Astrocyte of the hippocampus (primary cell): ENCODE measurements around the gene MPV17.
A peak's percentile ranks its signal among the peaks of the same experiment; 100 is the strongest.
"Not testable (repeated sequence)": the region's sequence is repeated elsewhere in the genome, so short reads cannot be mapped to it uniquely, and the experiment has no call there.

Experiments used
- DNase-seq: peaks from one replicate; pipeline ENCODE4 v3.0.0; 2011; ENCODE audit warnings: low read depth, low spot score

MPV17 gene

DNA sequence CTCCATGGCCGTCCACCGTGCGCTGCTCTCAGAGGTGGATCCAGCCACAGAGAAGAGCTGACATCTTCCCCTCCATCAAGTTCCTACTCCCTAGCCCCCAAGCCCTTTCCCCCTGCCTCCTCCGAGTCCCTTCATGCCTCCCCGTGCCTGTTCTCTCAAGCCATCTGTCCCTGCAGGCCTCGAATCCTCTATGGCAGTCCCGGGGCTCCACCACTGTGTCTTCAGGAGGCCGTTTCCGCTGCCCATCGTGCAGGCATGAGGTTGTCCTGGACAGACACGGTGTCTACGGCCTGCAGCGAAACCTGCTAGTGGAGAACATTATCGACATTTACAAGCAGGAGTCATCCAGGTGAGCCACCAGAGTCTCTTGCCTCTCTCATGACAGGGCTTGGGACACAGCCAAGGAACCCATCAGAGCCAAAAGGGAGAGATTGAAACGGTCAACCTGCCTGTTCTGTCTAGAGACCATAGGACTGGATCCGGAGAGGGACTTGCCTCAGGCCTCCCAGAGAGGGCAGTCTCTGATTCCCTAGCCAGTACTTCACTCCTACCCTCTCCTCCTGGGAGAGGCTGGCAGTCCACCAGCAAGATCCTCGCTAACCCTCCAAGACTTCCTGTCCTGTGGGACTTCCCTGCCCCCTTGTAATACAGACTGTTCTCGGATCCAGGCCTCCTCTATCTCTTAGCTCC lies 24.4 kb downstream of the MPV17 start:
- DNase-seq = no peak

DNA sequence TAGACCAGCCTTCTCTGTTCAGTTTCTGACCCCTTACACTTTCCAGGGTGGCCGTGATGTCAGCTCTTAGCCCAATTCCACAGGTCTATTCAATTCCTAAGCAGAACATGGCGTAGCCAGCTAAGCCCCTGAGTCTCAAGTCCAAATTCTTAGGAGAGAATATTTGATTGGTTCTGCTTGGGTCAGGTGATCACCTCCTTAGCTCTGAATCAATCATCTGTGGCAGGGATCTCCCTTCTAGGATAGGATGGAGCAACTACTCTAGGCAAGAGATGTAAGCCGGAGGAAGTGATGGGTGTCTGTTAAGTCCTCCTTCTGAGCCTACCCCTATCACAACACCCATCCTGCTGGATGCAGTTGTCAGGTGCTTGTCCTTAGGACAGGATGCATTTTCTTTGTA lies 25.7 kb downstream of the MPV17 start:
- no peak for DNase-seq

DNA sequence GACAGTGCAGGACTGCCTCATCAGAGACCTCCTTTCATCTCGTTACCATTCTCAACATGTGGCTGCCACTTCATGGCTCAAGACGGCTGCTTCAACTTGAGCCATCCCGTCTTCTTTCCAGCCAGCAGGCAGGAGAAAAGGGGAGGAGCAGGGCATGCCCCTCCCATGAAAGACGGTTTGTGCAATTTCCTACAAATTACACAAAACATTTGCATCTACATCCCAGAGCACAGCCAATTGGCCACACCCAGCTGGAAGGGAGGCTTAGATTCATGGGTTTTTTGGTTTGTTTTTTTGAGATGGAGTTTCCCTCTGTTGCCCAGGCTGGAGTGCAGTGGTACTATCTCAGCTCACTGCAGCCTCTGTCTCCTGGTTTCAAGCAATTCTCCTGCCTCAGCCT lies 26.4 kb downstream of the MPV17 start:
- no peak for DNase-seq

DNA sequence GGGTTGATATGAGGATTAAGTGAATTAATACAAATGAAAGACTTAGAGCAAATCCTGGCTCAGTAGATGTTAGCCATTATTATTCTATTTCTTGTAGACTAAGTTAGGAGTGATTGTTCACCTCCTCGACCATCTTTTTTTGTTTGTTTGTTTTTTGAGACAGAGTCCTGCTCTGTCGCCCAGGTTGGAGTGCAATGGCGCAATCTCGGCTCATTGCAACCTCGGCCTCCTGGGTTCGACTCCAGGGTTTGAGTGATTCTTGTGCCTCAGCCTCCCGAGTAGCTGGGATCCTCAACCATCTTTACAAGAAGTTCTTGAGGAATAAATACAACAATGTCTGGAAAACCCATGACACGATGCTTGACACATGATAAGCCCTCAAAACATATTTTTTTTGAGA lies 28.0 kb downstream of the MPV17 start:
- DNase-seq = no peak

DNA sequence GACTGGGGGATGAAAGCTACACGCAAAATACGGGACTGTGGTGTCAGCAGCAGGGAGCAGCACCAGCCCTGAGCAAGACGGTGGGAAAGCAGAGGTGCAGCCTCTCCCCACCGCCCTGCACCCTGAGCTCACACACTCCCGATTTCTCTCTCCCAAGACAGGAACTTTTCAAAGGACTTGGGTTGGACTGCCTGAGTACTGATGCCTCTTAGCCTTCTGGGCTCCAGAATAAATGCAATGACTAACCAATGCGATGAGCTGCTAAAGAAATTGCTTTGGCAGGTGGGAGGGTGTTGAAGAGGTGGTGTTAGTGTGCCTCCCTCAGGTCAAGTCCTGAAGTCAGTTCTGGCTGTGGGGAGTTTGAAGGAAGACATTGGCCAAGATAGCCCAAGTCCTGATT lies 31.0 kb downstream of the MPV17 start:
- DNase-seq = no peak

DNA sequence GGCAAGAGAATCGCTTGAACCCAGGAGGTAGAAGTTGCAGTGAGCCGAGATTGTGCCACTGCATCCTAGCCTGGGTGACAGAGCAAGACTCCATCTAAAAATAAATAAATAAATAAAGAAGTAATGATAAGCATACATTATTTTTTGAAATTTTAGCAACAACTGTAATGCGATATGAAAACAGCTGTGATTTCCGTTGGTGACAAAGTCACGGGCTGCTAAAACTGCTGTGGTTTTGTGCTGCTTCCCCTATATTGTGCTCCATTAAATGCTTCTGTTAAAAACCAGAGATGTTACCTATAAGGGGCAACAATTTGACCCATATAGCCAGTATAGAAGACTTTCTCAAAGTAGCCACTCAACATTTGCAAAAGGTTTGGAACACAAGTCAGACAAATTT lies 32.3 kb downstream of the MPV17 start:
- DNase-seq = no peak

DNA sequence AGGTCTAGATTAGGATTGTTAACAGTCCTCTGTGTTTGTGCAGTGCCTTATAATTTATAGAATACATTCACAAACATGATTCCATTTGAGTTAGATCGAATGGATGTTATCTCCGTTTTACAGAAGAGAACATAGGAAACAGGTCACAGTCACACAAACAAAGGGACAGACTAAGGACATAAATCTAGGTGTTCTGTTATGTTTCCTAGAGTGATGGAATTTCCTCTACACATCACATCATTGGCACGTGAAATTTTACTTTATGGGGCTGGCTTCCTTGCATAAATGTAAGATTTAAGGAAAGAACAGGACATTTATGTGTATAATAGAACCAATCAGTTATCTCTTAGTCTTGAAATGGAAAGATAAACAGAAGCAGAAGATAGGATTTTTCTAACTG lies 34.3 kb downstream of the MPV17 start:
- no peak for DNase-seq

DNA sequence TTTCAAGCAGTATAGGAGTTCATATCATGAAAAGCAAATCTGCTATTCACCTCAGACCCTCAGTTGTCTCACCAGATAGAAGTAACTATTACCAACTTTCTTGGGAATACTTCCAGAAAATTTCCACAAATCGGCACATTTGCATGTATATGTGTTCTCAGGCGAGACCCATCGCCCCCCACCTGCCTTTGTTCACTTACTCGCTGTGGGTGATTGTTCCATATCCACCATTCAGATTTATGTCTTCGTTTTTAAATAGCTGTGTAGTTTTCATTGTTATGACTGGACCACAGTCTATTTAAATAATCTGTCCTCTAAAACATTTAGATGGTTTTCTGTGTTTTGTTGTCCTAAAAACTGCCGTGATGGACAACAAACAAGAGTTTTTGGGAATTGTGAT lies 37.4 kb downstream of the MPV17 start:
- no peak for DNase-seq

DNA sequence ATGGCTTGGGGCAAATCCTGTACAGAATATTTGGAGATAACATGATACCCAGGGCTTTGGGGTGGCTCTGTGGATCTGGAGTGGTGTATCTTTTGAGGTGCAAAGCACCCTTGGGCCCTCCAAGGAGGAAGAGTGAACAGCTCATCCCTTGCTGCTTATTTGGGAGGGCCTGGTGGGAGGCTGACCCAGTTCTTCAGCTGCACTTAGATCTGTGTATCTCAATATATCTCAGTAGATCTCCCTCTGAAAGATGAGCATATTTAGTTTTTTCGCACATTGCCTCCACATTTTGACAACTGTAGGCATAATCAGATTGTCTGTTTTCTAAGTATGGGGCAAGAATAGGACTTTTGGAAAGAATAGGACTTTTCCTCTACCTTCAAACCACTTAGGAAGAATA lies 37.9 kb downstream of the MPV17 start:
- no peak for DNase-seq

DNA sequence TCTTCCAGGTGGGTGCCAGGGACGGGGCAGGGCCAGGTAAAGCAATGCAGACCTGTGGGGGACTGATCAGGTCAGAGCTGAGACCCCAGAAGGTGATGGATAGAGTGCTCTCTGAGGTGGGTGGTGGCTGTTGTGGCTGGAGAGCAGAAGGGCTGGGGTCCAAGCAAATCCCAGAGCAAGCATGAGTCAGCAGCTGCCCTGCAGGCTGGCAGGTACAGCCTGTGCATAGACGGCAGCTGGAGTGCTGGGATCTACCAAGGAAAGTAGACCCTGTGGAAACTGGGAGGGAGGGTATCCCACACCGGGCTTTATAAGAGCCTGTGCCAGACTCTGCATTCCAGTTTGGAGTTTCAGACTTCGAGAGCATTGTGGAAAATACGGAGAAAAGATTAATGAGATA lies 40.0 kb downstream of the MPV17 start:
- DNase-seq = peak; percentile 59

DNA sequence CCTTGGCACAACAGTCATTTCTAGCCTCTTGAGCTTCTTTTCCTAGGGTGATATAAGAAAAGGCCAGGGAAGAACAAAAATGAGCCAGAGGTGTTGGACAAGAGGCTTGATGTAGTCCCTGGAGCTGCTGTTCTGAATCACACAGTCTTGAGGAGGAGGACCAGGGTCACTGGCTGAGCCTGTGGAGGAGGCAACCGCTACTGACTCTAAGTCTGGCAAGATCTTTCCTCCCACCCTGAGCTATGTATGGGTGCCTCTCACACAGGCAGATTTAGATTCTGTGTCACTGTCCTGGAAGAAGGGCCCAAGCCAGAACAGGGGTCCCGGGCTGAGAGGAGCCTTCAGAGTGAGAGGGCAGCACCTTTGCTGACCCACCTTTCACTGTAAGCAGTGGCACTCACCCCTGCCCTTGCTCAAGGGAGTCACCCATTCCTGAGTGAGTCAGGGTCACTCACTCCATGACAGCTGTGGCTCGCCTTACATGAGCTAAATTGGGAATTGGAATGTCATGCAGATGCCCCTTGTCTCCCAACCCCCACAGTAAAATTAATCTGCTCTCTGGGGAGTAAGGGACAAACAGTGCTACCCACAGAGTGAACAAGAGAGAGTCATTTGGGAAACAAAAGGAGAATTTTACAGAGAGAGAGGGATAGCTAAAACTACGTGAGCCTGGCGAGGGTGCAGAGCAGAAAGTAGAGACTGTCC lies 40.9 kb downstream of the MPV17 start, which contains the start of gene TRIM54:
TSS of gene TRIM54 (plus strand) at position 575 of the 705 bp plus-strand sequence. CDS start 303 bp downstream, outside the sequence.
- no peak for DNase-seq

DNA sequence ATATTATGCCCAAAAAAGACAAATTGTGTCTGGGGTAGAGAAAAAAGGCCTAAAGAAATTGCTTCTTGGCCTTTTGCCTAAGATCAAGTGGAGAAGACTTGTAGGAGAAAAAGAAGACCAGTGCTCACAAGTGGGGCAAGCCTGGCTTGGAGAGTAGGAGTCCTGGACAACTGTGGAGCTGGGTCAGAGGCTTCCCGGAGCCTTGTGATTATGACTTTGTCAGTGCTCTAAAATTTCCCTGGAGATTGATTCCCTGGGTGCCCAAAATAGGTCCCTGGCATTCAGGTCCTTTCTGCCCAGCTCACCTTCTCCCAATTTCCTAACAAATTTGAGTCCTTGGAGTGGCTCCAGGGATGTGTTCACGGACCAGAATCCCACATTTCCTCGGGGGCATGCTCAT lies 41.5 kb downstream of the MPV17 start:
- DNase-seq = no peak

DNA sequence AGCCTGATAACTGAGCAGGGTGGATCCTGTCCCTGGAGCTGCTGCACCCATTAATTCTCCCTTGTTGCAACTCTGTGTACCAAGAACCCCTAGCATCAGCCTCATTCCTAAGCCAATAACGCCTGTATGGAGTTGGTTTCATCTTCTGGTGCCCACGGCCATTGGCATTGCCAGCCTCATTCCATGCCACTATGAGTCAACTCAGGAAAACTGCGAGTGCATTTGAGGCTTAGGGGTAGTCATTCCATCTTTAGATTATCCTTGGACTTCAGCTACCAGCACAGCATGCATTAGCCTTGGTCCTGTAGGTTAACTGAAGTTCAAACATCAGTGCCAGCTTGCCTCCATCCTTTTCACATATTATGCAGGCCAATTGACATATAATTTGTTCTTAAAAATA lies 42.1 kb downstream of the MPV17 start:
- no peak for DNase-seq

DNA sequence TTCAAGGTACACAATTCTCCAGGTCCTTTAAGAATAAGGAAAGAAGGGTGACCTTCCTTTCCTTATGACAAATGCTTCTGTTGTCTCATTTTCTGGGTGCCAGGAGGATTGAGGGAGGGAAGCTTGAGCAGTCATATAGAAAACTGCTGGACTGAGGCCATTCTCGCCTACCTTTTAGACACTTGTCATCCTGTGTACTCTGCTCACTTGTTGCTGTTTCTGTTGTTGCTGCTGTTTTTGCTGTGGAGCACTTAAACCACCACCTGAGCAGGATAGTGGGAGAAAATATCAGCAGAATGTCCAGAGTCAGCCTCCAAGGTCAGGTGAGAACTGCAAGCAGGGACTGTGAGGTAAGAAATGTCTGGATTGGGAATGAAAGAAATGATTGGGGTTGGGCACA lies 44.9 kb downstream of the MPV17 start:
- no peak for DNase-seq

DNA sequence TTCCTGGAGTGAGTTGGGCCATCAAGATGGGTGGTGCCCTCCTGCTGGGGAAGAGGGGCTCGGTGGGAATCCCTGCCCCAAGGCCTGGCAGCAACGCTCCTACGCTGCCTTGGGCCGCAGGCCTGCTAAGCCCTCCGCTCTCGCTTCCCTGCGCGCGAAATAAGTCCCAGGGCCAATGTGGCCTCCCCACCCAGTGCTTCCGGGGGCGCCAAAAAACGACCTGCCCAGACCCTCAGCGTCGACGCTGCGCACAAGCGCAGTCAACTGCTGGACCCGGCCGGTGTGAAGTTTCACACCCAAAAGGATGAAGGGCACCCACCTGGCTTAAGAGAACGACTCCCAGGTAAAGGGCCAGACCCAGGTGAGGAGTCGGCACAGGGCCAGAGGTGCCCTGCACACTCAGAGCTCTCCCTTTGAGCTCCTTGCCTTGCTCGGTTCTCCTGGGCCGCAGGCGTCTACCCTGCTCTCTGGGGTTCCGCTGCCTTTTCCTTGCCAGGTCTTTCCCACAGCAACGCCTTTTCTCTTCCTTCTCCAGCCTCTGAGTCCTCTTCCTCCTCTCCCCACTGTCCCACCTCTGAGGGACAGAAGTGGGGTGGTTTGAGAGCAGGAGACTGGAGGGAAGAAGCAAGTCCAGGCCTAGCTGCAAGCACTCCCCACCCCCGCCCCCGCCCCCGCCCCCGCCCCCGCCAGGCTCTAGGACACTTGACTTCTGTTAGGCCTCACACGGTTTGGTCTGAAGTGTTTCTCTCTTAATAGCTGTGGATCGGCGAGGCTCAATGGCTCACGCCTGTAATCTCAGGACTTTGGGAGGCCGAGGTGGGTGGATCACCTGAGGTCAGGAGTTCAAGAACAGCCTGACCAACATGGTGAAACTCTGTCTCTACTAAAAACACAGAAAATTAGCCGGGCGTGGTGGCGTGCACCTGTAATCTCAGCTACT lies 47.4 kb downstream of the MPV17 start, which contains the start of gene DNAJC5G:
TSS of gene DNAJC5G (plus strand) at position 223 of the 940 bp plus-strand sequence. CDS start 1,296 bp downstream, outside the sequence.
- DNase-seq = no peak

DNA sequence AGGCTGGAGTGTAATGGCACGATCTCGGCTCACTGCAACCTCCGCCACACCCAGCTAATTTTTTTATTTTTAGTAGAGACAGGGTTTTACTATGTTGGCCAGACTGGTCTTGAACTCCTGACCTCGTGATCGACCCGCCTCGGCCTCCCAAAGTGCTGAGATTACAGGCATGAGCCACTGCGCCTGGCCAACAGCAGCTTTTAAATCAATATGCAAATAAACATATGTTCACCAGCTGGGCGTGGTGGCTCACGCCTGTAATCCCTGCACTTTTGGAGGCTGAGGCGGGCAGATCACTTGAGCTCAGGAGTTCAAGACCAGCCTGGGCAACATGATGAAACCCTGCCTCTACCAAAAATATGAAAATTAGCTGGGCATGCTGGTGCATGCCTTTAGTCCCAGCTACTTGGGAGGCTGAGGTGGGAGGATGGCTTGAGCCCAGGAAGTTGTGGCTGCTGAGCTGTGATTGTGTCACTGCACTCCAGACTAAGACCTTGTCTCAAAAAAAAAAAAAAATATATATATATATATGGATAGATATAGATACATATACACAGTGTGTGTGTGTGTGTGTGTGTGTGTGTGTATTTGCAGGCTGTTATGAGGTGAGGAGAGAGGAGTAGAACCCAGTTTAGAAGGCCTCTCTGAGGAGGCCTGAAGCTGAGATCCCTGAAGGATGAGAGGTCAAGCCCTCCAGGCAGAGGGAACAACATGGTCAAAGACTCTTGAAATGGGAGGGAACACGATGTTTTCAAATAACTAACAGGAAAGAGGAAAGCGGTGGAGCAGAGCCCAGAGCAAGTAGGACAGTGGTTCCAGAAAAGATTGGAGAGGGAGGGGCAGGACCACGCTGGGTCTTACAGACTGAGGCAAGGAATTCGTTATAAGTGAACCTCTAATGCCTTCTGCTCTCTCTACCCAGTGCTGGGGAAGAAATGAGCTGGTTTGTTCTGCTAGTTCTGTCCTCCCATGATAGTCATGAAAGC lies 50.1 kb downstream of the MPV17 start:
- not testable (repeated sequence) for DNase-seq

DNA sequence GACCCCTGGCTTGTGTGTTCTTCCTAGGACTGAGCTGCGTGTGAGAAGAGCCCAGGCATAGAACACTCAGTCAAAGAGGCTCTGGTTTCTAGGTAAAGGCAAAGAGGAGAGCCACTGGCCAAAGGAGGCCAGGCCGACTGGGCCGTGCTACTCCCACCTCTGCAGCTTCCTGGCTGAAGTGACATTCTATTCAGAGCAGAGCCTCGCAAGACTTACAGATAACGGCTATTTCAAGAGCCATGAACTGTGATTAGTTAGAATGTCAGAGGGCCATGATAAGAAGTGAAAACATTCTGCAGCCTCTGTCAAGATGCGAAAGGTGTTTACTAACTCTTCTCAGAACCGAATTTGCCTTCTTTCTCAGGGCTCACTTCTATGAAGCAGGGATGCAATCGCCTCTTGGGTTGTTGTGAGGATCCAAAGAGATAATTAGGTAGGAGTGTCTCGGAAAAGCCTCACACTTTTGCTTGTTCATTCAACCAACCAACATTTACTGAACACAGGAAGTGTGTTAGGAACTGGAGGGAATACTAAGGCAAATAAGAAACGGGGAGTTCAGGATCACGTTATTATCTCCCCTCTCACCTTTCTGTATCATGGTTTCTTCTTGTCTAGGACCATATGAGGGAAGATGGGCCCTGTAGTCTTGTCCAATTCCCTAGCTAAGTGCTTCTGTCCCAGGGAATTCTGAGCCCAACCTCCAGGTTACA lies 51.1 kb downstream of the MPV17 start:
- DNase-seq = no peak

DNA sequence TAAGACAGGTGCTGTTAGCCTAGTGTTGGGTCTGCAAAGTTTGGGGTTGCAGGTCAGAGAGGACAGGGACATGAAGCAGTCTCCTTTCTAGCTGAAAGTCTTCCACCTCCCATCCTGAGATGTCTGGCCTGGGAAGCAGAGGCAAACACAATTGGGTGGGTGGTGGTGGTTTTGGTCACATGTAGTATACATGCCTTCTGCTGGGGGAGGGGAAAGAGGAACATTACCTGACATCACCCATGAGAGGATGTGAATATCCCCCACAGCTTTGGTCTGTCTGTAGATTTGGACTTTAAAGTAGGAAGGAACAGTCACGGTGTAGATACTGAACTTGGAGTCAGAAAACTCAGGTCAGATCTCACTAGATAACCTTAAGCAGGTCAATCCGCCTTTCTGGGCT lies 52.2 kb downstream of the MPV17 start:
- no peak for DNase-seq

DNA sequence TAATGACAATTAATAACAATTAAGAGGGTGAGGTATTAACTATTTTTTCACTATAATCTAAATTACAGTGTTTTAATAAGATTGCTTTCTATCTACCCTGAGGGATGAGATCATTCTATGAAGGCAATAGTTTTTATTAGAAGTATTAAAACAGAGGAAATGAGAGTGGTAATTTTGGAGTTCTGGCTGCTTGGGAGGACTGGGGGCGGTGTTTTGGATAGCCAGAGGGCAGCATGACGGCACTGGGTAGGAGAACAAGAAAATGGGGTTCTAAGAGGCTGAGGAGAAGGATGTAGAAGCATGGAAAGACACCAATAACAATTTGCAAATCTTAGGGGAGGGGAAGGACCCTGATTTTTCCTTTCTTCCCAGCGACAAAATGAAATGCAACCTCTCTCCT lies 52.8 kb downstream of the MPV17 start:
- no peak for DNase-seq

DNA sequence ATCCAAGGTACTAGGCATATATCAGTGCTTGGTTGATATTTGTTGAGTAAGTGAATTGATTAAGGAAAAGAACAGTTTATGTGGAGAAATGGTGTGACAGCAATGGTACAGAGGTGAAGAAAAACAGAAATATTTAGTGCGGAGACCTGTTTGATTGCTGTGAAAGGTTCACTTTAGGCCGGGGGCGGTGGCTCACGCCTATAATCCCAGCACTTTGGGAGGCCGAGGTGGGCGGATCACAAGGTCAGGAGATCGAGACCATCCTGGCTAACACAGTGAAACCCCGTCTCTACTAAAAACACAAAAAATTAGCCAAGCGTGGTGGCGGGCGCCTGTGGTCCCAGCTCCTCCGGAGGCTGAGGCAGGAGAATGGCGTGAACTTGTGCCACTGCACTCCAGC lies 54.6 kb downstream of the MPV17 start:
- DNase-seq = not testable (repeated sequence)
